Measurements from ENCODE around the gene MED12L. TPM values are rescaled to one million over a fixed set of nuclear protein-coding genes. Genes with fewer than 3 reads are reported as not detected.

The MED12L gene
- total and polyA plus RNA-seq, 10 of the 15 experiments (the other 5 are each of a cell fraction or from before 2014, with no cell fraction given): 0.01 to 0.06 (median 0.03) TPM; not detected in 2

- ChIA-PET RAD21 (ENCODE audit: unreplicated experiment) (no interaction called here), CTCF (no interaction called here), SMC1A (ENCODE audit: uncharacterized antibody, unreplicated experiment) (no interaction called here), POLR2A (interaction anchor here (0.7 kb wide), 1 partner anchor 117 kb away, joined by 3 read pairs; no protein-coding TSS in a partner anchor)
- Histone ChIP-seq H4K20me1 (ENCODE audit: control insufficient read depth, insufficient read depth) (no peaks in the 10 kb centered on the region), H3K9me3 (replicated peaks; ENCODE audit: control insufficient read depth, insufficient read depth, low read length) (no peaks in the 10 kb centered on the region), H3K4me1 (ENCODE audit: control insufficient read depth, insufficient read depth, low read length) (no peaks in the 10 kb centered on the region), H2AFZ (ENCODE audit: control insufficient read depth, low read depth, low read length) (no peak overlapping the region), H3K4me2 (ENCODE audit: control insufficient read depth, insufficient read depth) (no peak overlapping the region), H3K4me3 (no peak overlapping the region), H3K36me3 (ENCODE audit: control insufficient read depth in 2 of 2, insufficient read depth in 2 of 2, low read length in 1 of 2) (no peaks in the 10 kb centered on the region), H3K27me3 (replicated peaks in 1 of 2; ENCODE audit: control insufficient read depth in 2 of 2, insufficient read depth in 2 of 2, low read length in 1 of 2) (no peaks in the 10 kb centered on the region; a peak in 1 of 4 replicates), H3K79me2 (ENCODE audit: control insufficient read depth, insufficient read depth, low read length) (no peaks in the 10 kb centered on the region), H3K9ac (ENCODE audit: control insufficient read depth, insufficient read depth, low read length) (no peak overlapping the region), H3K27ac (ENCODE audit: control insufficient read depth, insufficient read depth) (no peak overlapping the region)
- no peak for ATAC-seq
- no peak for FAIRE-seq
- no peak for DNase-seq (ENCODE audit: low read depth, low spot score)
- BruUV-seq (replicated peaks): no TSS peak
- intact Hi-C loops (cut with micrococcal nuclease; ENCODE audit: unreplicated experiment) (no loop called here), in situ Hi-C loops (cut with MboI) (no loop called here)
- WGBS (ENCODE audit: insufficient coverage, insufficient replicate concordance, low lambda C conversion rate, missing lambda C conversion rate): 39% methylated on average over 4 of the region's 4 CpGs
- TF ChIP-seq, protein P1, sequence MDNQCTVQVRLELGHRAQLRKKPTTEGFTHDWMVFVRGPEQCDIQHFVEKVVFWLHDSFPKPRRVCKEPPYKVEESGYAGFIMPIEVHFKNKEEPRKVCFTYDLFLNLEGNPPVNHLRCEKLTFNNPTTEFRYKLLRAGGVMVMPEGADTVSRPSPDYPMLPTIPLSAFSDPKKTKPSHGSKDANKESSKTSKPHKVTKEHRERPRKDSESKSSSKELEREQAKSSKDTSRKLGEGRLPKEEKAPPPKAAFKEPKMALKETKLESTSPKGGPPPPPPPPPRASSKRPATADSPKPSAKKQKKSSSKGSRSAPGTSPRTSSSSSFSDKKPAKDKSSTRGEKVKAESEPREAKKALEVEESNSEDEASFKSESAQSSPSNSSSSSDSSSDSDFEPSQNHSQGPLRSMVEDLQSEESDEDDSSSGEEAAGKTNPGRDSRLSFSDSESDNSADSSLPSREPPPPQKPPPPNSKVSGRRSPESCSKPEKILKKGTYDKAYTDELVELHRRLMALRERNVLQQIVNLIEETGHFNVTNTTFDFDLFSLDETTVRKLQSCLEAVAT (IDR thresholded peaks at IDR 0.05): no peak
- TF ChIP-seq ZNF622 (IDR thresholded peaks at IDR 0.05) (no peak), CBX3 (IDR thresholded peaks at IDR 0.05; ENCODE audit: borderline replicate concordance, low read depth) (no peak), FOS (IDR thresholded peaks at IDR 0.05; ENCODE audit: borderline replicate concordance, extremely low read depth, insufficient read length) (no peak)
Measured at GRCh38 chr3:151107177-151107576, 21.7 kb downstream of the MED12L start.

- in situ Hi-C loops (cut with MboI): no loop called here
- FAIRE-seq: no peak
- POLR2A ChIA-PET: no interaction called here
Measured at GRCh38 chr3:151107701-151108100, 22.2 kb downstream of the MED12L start.

More at GRCh38 chr3:151107701-151108100, 22.2 kb downstream of the MED12L start:
- TF ChIP-seq HCFC1 (IDR thresholded peaks at IDR 0.05; ENCODE audit: low read length): no peak
- TF ChIP-seq STAT1 (conservative IDR thresholded peaks at IDR 0.05): no peak
- TF ChIP-seq, protein P2, sequence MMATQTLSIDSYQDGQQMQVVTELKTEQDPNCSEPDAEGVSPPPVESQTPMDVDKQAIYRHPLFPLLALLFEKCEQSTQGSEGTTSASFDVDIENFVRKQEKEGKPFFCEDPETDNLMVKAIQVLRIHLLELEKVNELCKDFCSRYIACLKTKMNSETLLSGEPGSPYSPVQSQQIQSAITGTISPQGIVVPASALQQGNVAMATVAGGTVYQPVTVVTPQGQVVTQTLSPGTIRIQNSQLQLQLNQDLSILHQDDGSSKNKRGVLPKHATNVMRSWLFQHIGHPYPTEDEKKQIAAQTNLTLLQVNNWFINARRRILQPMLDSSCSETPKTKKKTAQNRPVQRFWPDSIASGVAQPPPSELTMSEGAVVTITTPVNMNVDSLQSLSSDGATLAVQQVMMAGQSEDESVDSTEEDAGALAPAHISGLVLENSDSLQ (IDR thresholded peaks at IDR 0.05): no peak
- Histone ChIP-seq H3K27me3 (replicated peaks in 1 of 2; ENCODE audit: control insufficient read depth in 2 of 2, insufficient read depth in 2 of 2, low read length in 1 of 2) (no peaks in the 10 kb centered on the region; a peak in 1 of 4 replicates), H3K9ac (ENCODE audit: control insufficient read depth, insufficient read depth, low read length) (no peak overlapping the region), H3K4me3 (no peak overlapping the region), H4K20me1 (ENCODE audit: control insufficient read depth, insufficient read depth) (no peaks in the 10 kb centered on the region), H3K27ac (ENCODE audit: control insufficient read depth, insufficient read depth) (no peak overlapping the region), H3K36me3 (ENCODE audit: control insufficient read depth in 2 of 2, insufficient read depth in 2 of 2, low read length in 1 of 2) (no peaks in the 10 kb centered on the region), H3K4me1 (ENCODE audit: control insufficient read depth, insufficient read depth, low read length) (no peaks in the 10 kb centered on the region), H2AFZ (ENCODE audit: control insufficient read depth, low read depth, low read length) (no peak overlapping the region), H3K4me2 (ENCODE audit: control insufficient read depth, insufficient read depth) (no peak overlapping the region), H3K79me2 (ENCODE audit: control insufficient read depth, insufficient read depth, low read length) (no peaks in the 10 kb centered on the region), H3K9me3 (replicated peaks; ENCODE audit: control insufficient read depth, insufficient read depth, low read length) (no peaks in the 10 kb centered on the region)
- ChIA-PET RAD21 (ENCODE audit: unreplicated experiment) (no interaction called here), SMC1A (ENCODE audit: uncharacterized antibody, unreplicated experiment) (no interaction called here), CTCF (no interaction called here)
- ATAC-seq (no peak), DNase-seq (ENCODE audit: low read depth, low spot score) (no peak)
- WGBS (ENCODE audit: insufficient coverage, insufficient replicate concordance, low lambda C conversion rate, missing lambda C conversion rate): 53% methylated on average over 5 of the region's 5 CpGs
- BruUV-seq (replicated peaks): no TSS peak
- intact Hi-C loops (cut with micrococcal nuclease; ENCODE audit: unreplicated experiment): no loop called here

Measured in GM12878 (cell line).